ENCODE measurements around the gene HOXC9. TPM values are rescaled to one million over a fixed set of nuclear protein-coding genes. Genes with fewer than 3 reads are reported as not detected.
A peak's percentile ranks its signal among the peaks of the same experiment; 100 is the strongest.

The HOXC9 gene
- total RNA-seq, 6 experiments from 2014 or later, result not detected

DNA sequence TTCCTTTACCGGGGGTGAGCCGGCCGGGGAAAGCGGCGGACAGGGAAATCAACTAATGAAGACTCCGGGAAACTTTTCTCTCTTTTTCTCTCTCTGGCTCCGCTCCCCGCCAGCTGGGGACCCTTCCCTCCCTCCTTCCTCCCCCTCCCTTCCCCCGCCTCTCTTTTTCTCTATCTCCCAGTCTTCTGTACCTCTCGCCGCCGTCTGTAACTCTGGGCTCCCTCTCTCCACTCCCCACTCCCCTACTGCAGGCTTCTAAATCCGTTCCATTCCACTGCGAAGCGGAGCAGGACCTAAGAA lies 33.9 kb upstream of the HOXC9 start:
- DNase-seq (no peak), ATAC-seq (no peak)
- no peak for TF ChIP-seq POLR2A (IDR thresholded peaks at IDR 0.05)
- TF ChIP-seq CTCF (IDR thresholded peaks at IDR 0.05), result no peak
- no peak overlapping the region for H3K4me3 ChIP-seq
- peaks cover 14 to 64% of the 10 kb centered on the region in 2 donors for H3K27me3 ChIP-seq
- no peak overlapping the region for H3K27ac ChIP-seq
- no peaks in the 10 kb centered on the region for H3K4me1 ChIP-seq
- H3K9me3 ChIP-seq, result no peaks in the 10 kb centered on the region
- no peaks in the 10 kb centered on the region for H3K36me3 ChIP-seq
- WGBS (ENCODE audit: insufficient coverage, low coverage, low lambda C conversion rate, missing lambda C conversion rate), result 4% methylated on average over 15 of the region's 15 CpGs
- intact Hi-C loops (cut with DNase I), result no loop called here

DNA sequence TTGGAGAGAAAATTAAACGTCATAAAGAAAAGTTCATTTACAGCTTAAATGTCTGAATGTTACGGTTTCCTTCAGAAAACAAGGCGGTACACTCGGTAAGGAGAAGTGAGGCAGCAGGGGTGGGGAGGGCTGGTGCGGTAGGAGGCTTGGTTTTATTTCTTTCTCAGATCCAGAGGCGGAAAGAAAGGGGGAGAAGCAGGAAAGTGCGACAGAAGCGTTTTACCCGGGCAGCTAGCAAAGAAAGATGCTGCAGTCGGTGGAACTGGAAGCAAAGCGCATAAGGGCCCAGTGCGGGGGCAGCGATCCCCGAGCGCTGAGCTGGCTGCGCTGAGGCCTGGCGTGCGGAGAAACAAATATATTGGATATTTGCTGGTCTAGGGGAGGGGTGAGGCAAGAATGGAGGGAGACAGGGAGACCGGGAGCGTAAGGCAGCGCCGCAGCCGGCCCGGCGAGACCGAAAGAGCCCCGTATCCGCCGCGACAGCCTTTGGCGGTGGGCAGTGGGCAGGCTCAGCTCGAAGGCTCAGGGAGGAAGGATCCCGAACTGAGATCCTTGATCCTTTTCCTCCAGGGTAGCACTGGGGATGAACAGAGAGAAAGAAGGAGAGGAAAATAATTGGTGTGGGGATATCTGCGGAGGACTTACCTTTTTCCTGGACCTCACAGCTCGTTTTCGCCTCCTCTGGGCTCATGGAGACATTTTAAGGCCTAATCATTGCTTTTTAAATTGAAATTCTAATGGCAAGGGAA lies 33.4 kb upstream of the HOXC9 start:
- Histone ChIP-seq H3K27me3 (peaks cover 11 to 58% of the 10 kb centered on the region in 2 donors), H3K36me3 (no peaks in the 10 kb centered on the region), H3K9me3 (no peaks in the 10 kb centered on the region), H3K27ac (no peak overlapping the region), H3K4me3 (no peak overlapping the region), H3K4me1 (no peaks in the 10 kb centered on the region)
- DNase-seq (no peak), ATAC-seq (no peak)
- intact Hi-C loops (cut with DNase I), result no loop called here
- 5% methylated on average over 33 of the region's 36 CpGs for WGBS (ENCODE audit: insufficient coverage, low coverage, low lambda C conversion rate, missing lambda C conversion rate)
- TF ChIP-seq CTCF (IDR thresholded peaks at IDR 0.05) (no peak), POLR2A (IDR thresholded peaks at IDR 0.05) (no peak)

DNA sequence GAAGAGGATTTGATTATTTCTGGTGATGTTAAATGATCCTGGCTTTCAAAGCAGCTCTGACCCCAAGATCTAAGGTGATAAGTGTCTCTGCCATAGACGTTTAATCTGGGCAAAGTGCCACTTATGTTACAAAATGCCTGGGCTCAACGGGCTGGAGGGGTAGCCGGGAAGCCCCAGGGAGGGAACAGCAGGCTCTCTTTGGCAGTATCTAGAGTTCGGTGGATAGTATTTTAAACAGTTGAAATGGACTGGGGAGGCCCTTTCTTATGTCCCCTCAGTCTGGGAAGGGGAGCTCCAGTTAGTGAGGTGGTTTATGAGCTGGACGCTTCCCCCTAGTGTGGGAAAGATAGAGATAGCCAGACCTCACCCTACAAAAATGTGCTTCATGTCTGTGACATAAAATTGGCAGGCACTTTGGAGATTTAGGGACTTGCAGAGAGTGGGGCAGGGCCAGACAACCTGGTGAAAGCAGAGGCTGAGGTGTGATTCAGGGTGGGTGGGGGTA lies 32.5 kb upstream of the HOXC9 start:
- Histone ChIP-seq H3K27me3 (peaks cover 5 to 49% of the 10 kb centered on the region in 2 donors), H3K36me3 (no peaks in the 10 kb centered on the region), H3K27ac (no peak overlapping the region), H3K4me1 (no peaks in the 10 kb centered on the region), H3K4me3 (no peak overlapping the region), H3K9me3 (no peaks in the 10 kb centered on the region)
- DNase-seq (no peak), ATAC-seq (no peak)
- WGBS (ENCODE audit: insufficient coverage, low coverage, low lambda C conversion rate, missing lambda C conversion rate), result 11% methylated on average over 5 of the region's 5 CpGs
- TF ChIP-seq CTCF (IDR thresholded peaks at IDR 0.05), result no peak
- no peak for TF ChIP-seq POLR2A (IDR thresholded peaks at IDR 0.05)
- intact Hi-C loops (cut with DNase I), result no loop called here

- H3K9me3 ChIP-seq, result no peaks in the 10 kb centered on the region
- ATAC-seq (no peak), DNase-seq (peak in 1 of 3 donors; percentile 28)
- peaks cover 5 to 47% of the 10 kb centered on the region in 2 donors for H3K27me3 ChIP-seq
- TF ChIP-seq POLR2A (IDR thresholded peaks at IDR 0.05), result no peak
- no peak for TF ChIP-seq CTCF (IDR thresholded peaks at IDR 0.05)
- intact Hi-C loops (cut with DNase I), result no loop called here
- no peak overlapping the region for H3K4me3 ChIP-seq
- H3K4me1 ChIP-seq, result no peaks in the 10 kb centered on the region
- 11% methylated on average over 23 of the region's 24 CpGs for WGBS (ENCODE audit: insufficient coverage, low coverage, low lambda C conversion rate, missing lambda C conversion rate)
- H3K36me3 ChIP-seq, result no peaks in the 10 kb centered on the region
- H3K27ac ChIP-seq, result no peak overlapping the region
These were observed 31.5 kb upstream of the HOXC9 start for GRCh38 chr12:53968214-53969127.
